Liver (tissue), 3 donors: ENCODE data around the gene ANXA9.

Experiments
- CTCF ChIP-seq: fragments of 150-350 bp; IDR thresholded peaks from 2 replicates; pipeline ENCODE4 v1.5.1; 2017; ENCODE audit warnings: improper control_type of control experiment, low read depth, low read length; ENCODE audit not compliant: missing input control
- FOXA1 ChIP-seq: IDR thresholded peaks from 2 replicates; pipeline ENCODE4 v1.6.1; 2016; ENCODE audit warnings: antibody characterized with exemption
- HNF4G ChIP-seq: IDR thresholded peaks from 2 replicates; pipeline ENCODE4 v1.6.1; 2016; ENCODE audit warnings: antibody characterized with exemption
- JUND ChIP-seq, 2 donors: IDR thresholded peaks; 2 replicates each; pipeline ENCODE4 v1.6.1; 2016; ENCODE audit warnings: antibody characterized with exemption in 2 of 2
- MAX ChIP-seq: IDR thresholded peaks from 2 replicates; pipeline ENCODE4 v1.6.1; 2016; ENCODE audit warnings: antibody characterized with exemption
- TAF1 ChIP-seq: conservative IDR thresholded peaks from 2 replicates; pipeline ENCODE4 v1.6.1; 2016; ENCODE audit warnings: antibody characterized with exemption, mild to moderate bottlenecking
- YY1 ChIP-seq: IDR thresholded peaks from 2 replicates; pipeline ENCODE4 v1.6.1; 2016; ENCODE audit warnings: antibody characterized with exemption, mild to moderate bottlenecking
- donor health status: healthy.
- donor health status: healthy.

GRCh38 chr1:151000408-151000807 lies 18.3 kb downstream of the ANXA9 start:
- TF ChIP-seq CTCF (no peak), TAF1 (no peak), FOXA1 (no peak), YY1 (no peak), JUND (IDR thresholded peaks at IDR 0.05) (no peak), MAX (no peak), HNF4G (no peak)
